ENCODE results near the gene TSACC.

DNA sequence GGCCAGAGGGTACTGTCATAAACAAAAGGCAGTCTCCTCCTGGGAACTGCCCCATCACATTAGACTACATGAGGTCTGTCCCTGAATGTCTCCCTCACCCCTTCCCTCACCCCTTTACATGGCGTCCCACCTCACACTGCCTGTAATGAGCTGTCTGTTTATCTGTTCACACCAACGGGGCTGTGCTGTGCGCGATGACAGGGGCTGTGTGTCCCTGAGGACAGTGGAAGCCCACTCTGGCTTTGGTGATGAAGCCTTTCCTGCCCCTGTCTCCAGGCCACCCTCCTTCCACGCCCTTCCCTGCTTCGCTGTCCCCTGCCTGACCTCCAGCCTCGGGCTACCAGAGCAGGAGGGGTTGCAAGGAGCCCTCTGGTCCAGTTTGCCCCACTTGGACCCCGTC lies 53.4 kb downstream of the TSACC start:
- TF ChIP-seq, protein P1, sequence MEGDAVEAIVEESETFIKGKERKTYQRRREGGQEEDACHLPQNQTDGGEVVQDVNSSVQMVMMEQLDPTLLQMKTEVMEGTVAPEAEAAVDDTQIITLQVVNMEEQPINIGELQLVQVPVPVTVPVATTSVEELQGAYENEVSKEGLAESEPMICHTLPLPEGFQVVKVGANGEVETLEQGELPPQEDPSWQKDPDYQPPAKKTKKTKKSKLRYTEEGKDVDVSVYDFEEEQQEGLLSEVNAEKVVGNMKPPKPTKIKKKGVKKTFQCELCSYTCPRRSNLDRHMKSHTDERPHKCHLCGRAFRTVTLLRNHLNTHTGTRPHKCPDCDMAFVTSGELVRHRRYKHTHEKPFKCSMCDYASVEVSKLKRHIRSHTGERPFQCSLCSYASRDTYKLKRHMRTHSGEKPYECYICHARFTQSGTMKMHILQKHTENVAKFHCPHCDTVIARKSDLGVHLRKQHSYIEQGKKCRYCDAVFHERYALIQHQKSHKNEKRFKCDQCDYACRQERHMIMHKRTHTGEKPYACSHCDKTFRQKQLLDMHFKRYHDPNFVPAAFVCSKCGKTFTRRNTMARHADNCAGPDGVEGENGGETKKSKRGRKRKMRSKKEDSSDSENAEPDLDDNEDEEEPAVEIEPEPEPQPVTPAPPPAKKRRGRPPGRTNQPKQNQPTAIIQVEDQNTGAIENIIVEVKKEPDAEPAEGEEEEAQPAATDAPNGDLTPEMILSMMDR (IDR thresholded peaks at IDR 0.05) = no peak
- no peak for TF ChIP-seq SIN3A (IDR thresholded peaks at IDR 0.05; ENCODE audit: borderline replicate concordance, insufficient read depth, low read depth, low read length)

All from Panc1 (cell line).